Esophagus muscularis mucosa (tissue), 4 donors: ENCODE data around the gene ASS1. TPM values are rescaled to one million over a fixed set of nuclear protein-coding genes. Genes with fewer than 3 reads are reported as not detected.

ENCODE experiments used
- DNase-seq: peaks from one replicate; pipeline ENCODE4 v3.0.0-alpha.2; 2017; ENCODE audit errors: extremely low spot score
- H3K27ac ChIP-seq, 4 donors: fragments of 200-600 bp; sonication (generic); replicated peaks in 1 of 4; 1 replicate in 3 of 4; 2 replicates in 1 of 4; pipeline ENCODE4 v1.5.1; 2016 to 2019; ENCODE audit warnings: mild to moderate bottlenecking in 1 of 4
- H3K27me3 ChIP-seq, 4 donors: fragments of 200-600 bp; sonication (generic); one replicate each; pipeline versions ENCODE4 v1.5.1 to v1.6.0; 2016 to 2019
- H3K36me3 ChIP-seq, 4 donors: fragments of 200-600 bp; sonication (generic); one replicate each; pipeline ENCODE4 v1.5.1; 2016 to 2019
- H3K4me1 ChIP-seq, 4 donors: fragments of 200-600 bp; sonication (generic); one replicate each; pipeline ENCODE4 v1.5.1; 2016 to 2019
- H3K4me3 ChIP-seq, 4 donors: fragments of 200-600 bp; sonication (generic); 1 replicate in 2 of 4; 2 replicates in 2 of 4; pipeline ENCODE4 v1.5.1; 2016 to 2019; ENCODE audit warnings: mild to moderate bottlenecking in 4 of 4, moderate library complexity in 1 of 4
- H3K9me3 ChIP-seq, 4 donors: fragments of 200-600 bp; sonication (generic); 1 replicate in 3 of 4; 2 replicates in 1 of 4; pipeline ENCODE4 v1.5.1; 2016 to 2019
- EP300 ChIP-seq: sonication (generic); formaldehyde crosslinking; IDR thresholded peaks from one replicate; pipeline ENCODE4 v1.6.1; 2017; ENCODE audit warnings: antibody characterized with exemption
- POLR2A ChIP-seq: fragments of 450-650 bp; IDR thresholded peaks from one replicate; pipeline ENCODE4 v1.6.1; 2017; ENCODE audit warnings: antibody characterized with exemption, moderate library complexity, mild to moderate bottlenecking, low read depth
- POLR2AphosphoS5 ChIP-seq, 2 donors: sonication (generic); formaldehyde crosslinking; IDR thresholded peaks; one replicate each; pipeline ENCODE4 v1.6.1; 2017; ENCODE audit warnings: antibody characterized with exemption in 2 of 2
- WGBS: methylation state at CpG from one replicate; pipeline ENCODE4 v1.1.5; 2018; 5-methylcytosine and 5-hydroxymethylcytosine counted together
- intact Hi-C: fragments of 100-400 bp; cut with DNase I; formaldehyde crosslinking; loops from one replicate; pipeline ENCODE4 v1.15.1; 2023
- total RNA-seq, 4 donors: library from RNA; depleted of rRNA; stranded (reverse); fragments of >200 nt; gene quantifications; one replicate each; pipeline versions ENCODE4 v1.1.0 to v1.2.1, GENCODE V29; 2016
- TF ChIP-seq, protein P1 (sequence below), 3 experiments: fragments of 200-600 bp in 2 of 3; fragments of 450-650 bp in 1 of 3; sonication (generic) in 2 of 3; IDR thresholded peaks; one replicate each; pipeline ENCODE4 v1.5.1; 2017 to 2019; ENCODE audit warnings: antibody characterized with exemption in 3 of 3, mild to moderate bottlenecking in 2 of 3, moderate library complexity in 1 of 3

ASS1 gene
- total RNA-seq, 4 donors from 2014 or later: 67.7 to 113 (median 97.1) TPM

DNA sequence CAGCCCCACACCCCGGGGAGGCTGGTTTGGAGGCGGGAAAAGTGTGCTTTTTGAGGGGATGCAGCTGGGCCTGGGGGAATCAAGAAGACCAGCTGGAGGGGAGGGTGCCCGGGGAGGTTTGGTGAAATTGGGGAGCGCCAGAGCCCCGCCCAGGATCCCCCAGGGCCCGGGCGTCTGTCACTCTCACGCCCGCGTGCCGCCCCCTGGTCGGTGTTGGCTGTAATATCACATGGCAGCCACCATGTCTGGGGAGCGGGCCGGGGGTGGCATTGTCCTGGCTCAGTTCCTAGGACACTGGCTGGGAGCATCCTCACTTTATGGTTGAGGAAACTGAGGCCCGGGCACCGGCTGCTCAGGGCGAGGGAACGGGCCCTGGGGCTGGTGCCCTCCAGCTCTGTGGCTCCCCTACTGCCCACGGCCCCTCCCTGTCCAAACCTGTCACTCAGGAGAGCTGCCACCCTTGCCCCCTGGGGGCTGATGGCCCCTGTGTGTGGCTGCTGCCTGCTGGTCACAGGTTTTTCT lies 27.5 kb downstream of the ASS1 start:
- Histone ChIP-seq H3K36me3 (peaks cover under 1 to 83% (median 64%) of the 10 kb centered on the region in 4 donors), H3K4me1 (no peaks in the 10 kb centered on the region), H3K27me3 (no peaks in the 10 kb centered on the region), H3K27ac (no peak overlapping the region), H3K4me3 (no peak overlapping the region), H3K9me3 (no peaks in the 10 kb centered on the region)
- no peak for TF ChIP-seq POLR2AphosphoS5 (IDR thresholded peaks at IDR 0.05)
- TF ChIP-seq POLR2A: no peak
- no peak for TF ChIP-seq EP300
- TF ChIP-seq, protein P1, sequence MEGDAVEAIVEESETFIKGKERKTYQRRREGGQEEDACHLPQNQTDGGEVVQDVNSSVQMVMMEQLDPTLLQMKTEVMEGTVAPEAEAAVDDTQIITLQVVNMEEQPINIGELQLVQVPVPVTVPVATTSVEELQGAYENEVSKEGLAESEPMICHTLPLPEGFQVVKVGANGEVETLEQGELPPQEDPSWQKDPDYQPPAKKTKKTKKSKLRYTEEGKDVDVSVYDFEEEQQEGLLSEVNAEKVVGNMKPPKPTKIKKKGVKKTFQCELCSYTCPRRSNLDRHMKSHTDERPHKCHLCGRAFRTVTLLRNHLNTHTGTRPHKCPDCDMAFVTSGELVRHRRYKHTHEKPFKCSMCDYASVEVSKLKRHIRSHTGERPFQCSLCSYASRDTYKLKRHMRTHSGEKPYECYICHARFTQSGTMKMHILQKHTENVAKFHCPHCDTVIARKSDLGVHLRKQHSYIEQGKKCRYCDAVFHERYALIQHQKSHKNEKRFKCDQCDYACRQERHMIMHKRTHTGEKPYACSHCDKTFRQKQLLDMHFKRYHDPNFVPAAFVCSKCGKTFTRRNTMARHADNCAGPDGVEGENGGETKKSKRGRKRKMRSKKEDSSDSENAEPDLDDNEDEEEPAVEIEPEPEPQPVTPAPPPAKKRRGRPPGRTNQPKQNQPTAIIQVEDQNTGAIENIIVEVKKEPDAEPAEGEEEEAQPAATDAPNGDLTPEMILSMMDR (IDR thresholded peaks at IDR 0.05): no peak
- intact Hi-C loops: no loop called here
- no peak for DNase-seq
- WGBS: 82% methylated on average over 18 of the region's 19 CpGs

DNA sequence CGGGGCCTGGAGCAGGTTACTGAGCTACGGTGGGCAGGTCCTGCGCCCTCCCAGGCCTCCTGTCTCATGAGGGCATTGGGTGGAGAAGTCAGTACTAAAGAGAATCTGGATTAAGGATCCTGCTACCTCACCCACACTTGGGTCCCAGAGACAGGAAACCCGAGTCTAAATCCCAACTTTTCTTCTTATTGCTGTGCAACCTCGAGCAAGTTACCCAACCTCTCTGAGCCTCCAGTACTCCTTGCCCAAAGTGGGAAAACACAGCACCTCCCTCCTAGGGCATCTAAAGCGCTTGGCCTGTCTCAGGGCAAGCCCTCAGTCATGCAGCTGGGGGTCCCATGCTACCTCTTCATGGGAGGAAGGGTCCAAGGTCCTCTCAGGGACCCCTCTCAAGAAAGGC lies 28.2 kb downstream of the ASS1 start:
- H3K36me3 ChIP-seq: peaks cover 4 to 83% (median 65%) of the 10 kb centered on the region in 4 donors
- intact Hi-C loops: no loop called here

DNA sequence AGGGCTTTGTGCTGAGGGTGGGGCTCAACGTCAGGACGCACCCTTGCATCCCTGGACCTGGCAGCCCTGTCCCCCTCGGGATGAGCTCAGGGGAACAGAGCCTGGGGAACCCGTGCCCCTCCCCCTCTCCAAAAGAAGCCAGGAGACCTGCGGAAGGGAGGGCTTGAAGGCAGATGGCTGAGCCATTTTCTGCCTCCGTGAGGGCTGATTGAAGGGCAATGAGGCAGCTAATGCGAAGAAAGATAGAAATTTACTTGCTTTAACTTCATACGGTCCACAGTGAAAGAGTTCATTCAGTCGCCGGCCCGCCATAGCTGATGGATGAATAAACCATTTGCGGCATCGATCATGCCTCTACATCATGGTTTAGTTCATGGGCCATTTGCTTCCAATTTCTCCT lies 28.8 kb downstream of the ASS1 start:
- H3K27me3 ChIP-seq: no peaks in the 10 kb centered on the region
- H3K9me3 ChIP-seq: no peaks in the 10 kb centered on the region
- no peak overlapping the region for H3K4me3 ChIP-seq
- H3K27ac ChIP-seq: no peak overlapping the region
- intact Hi-C loops: no loop called here
- WGBS: 74% methylated on average over 13 of the region's 13 CpGs
- no peak for TF ChIP-seq EP300
- TF ChIP-seq, protein P1 (IDR thresholded peaks at IDR 0.05): no peak
- TF ChIP-seq POLR2A: no peak
- TF ChIP-seq POLR2AphosphoS5 (IDR thresholded peaks at IDR 0.05): no peak
- no peak for DNase-seq
- no peaks in the 10 kb centered on the region for H3K4me1 ChIP-seq
- H3K36me3 ChIP-seq: peaks cover 4 to 83% (median 66%) of the 10 kb centered on the region in 4 donors

More for the DNA sequence above, 28.2 kb downstream of the ASS1 start:
- Histone ChIP-seq H3K27ac (no peak overlapping the region), H3K4me1 (no peaks in the 10 kb centered on the region), H3K9me3 (no peaks in the 10 kb centered on the region), H3K4me3 (no peak overlapping the region), H3K27me3 (no peaks in the 10 kb centered on the region)
- TF ChIP-seq POLR2A: no peak
- no peak for TF ChIP-seq EP300
- TF ChIP-seq POLR2AphosphoS5 (IDR thresholded peaks at IDR 0.05): no peak
- TF ChIP-seq, protein P1 (IDR thresholded peaks at IDR 0.05): no peak
- DNase-seq: no peak
- WGBS: 100% methylated on average over 6 of the region's 6 CpGs

DNA sequence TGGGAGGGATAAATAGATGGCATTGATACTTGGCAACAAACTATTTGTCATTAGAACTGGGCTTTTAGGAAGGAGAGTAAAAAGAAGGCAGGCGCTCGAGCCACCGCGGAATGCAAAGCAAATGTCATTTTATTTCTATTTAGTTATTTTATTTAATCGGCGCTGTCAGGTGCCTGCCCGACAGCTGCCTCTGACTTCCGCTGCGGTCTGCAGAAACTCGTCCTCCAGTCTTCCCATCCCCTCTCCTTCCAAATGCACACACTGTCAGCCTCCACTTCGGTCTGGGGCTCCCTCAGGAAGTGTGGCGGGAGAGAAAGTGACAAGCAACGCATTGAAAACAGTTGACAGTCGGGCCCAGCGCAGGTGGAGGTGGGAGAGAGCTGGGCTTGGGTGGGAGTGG lies 29.3 kb downstream of the ASS1 start:
- Histone ChIP-seq H3K4me3 (no peak overlapping the region), H3K27me3 (no peaks in the 10 kb centered on the region), H3K36me3 (peaks cover 4 to 84% (median 67%) of the 10 kb centered on the region in 4 donors), H3K4me1 (no peaks in the 10 kb centered on the region), H3K9me3 (no peaks in the 10 kb centered on the region), H3K27ac (no peak overlapping the region)
- WGBS: 77% methylated on average over 14 of the region's 15 CpGs
- no peak for DNase-seq
- TF ChIP-seq, protein P1 (IDR thresholded peaks at IDR 0.05): no peak
- TF ChIP-seq EP300 (no peak), POLR2AphosphoS5 (IDR thresholded peaks at IDR 0.05) (no peak), POLR2A (no peak)
- intact Hi-C loops: no loop called here

DNA sequence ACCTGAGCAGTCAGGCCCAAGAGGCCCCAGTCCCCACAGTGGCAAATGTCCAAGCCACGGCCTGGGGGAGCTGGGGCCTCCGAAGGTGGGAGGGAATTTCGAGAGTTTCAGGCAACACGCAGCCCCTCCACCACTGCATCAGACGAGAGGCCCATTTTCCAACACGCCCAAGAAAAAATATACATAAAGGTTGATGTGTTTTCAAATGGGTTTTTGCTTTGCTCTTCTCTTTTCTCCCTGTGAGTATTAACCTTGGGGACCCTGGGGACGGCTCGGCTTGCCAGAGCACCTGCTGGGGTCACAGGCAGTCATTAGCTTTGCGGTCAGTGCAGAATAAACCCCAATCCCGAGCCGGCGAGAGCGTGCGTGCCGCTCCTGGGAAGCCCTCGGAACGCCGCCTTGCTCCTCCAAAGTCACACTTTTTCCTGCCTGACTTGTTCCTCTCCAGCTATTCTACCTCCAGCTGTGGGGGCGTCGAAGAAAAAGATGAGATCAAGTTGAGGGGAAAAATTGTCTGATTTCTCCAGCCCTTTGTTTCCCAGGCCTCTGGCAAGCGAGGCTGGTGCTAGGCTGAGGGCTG lies 31.5 kb downstream of the ASS1 start:
- H3K27ac ChIP-seq: no peak overlapping the region
- intact Hi-C loops: no loop called here
- no peaks in the 10 kb centered on the region for H3K9me3 ChIP-seq
- no peaks in the 10 kb centered on the region for H3K27me3 ChIP-seq
- DNase-seq: no peak
- H3K4me1 ChIP-seq: no peaks in the 10 kb centered on the region
- 82% methylated on average over 21 of the region's 21 CpGs for WGBS
- H3K36me3 ChIP-seq: peaks cover 4 to 84% (median 72%) of the 10 kb centered on the region in 4 donors
- H3K4me3 ChIP-seq: no peak overlapping the region
- TF ChIP-seq POLR2A: no peak
- TF ChIP-seq EP300: no peak
- TF ChIP-seq, protein P1 (IDR thresholded peaks at IDR 0.05): no peak
- TF ChIP-seq POLR2AphosphoS5 (IDR thresholded peaks at IDR 0.05): no peak
